Measurements from ENCODE around the gene MAP2K6. TPM values are rescaled to one million over a fixed set of nuclear protein-coding genes. Genes with fewer than 3 reads are reported as not detected.

MAP2K6 gene
- total and polyA plus RNA-seq, 12 donors = 0.88 to 4.0 (median 1.8) TPM

DNA sequence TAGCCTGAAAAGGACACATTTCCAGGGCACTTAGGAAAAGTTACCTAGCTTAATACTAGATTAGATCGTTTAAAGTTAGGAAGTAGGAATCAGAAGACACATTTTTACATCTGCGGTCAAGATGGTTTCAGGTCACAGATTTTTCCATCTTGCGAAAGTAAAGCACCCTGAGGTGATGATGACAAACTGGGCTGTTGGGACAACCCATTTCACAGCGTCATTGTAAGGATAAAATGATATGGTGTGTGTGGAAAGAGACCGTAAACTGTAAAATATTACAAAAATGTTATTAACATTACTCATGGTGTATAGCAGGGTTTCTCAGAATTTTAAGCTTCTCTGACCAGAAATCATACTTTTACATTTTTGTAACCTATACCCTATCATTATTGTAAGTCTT is 10.1 kb upstream of the MAP2K6 start:
- intact Hi-C loops (cut with DNase I) = no loop called here
- no peaks in the 10 kb centered on the region for H3K4me1 ChIP-seq
- H3K27me3 ChIP-seq = peaks cover 0 to 5% (median 0%) of the 10 kb centered on the region in 7 donors
- TF ChIP-seq, protein P1, sequence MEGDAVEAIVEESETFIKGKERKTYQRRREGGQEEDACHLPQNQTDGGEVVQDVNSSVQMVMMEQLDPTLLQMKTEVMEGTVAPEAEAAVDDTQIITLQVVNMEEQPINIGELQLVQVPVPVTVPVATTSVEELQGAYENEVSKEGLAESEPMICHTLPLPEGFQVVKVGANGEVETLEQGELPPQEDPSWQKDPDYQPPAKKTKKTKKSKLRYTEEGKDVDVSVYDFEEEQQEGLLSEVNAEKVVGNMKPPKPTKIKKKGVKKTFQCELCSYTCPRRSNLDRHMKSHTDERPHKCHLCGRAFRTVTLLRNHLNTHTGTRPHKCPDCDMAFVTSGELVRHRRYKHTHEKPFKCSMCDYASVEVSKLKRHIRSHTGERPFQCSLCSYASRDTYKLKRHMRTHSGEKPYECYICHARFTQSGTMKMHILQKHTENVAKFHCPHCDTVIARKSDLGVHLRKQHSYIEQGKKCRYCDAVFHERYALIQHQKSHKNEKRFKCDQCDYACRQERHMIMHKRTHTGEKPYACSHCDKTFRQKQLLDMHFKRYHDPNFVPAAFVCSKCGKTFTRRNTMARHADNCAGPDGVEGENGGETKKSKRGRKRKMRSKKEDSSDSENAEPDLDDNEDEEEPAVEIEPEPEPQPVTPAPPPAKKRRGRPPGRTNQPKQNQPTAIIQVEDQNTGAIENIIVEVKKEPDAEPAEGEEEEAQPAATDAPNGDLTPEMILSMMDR (IDR thresholded peaks at IDR 0.05) = no peak
- H3K27ac ChIP-seq = no peak overlapping the region
- H3K4me3 ChIP-seq = no peak overlapping the region
- no peak for ATAC-seq
- no peak for DNase-seq
- peaks cover 0 to 9% (median 0%) of the 10 kb centered on the region in 11 donors for H3K9me3 ChIP-seq
- 89 to 93% methylated on average over 5 of the region's 5 CpGs for WGBS, 2 donors
- H3K36me3 ChIP-seq = no peaks in the 10 kb centered on the region

DNA sequence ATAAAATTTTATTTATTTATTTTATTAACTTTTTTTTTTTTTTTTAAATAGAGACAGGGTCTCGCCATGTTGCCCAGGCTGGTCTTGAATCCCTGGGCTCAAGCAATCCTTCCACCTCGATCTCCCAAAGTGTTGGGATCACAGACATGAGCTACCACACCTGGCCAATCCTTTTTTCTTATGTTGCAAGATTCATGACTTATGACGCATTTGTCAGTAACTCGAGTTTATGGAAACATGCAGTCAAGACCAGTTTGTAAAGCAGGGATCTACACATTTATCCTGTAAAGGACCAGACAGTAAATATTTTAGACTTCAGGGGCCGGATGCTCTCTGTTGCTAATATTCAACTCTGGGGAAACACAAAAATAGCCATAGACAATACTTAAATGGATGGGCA is 9.4 kb upstream of the MAP2K6 start:
- WGBS, 2 donors = 88 to 96% methylated on average over 5 of the region's 5 CpGs
- TF ChIP-seq, protein P1 (IDR thresholded peaks at IDR 0.05) = no peak
- intact Hi-C loops (cut with DNase I) = no loop called here
- H3K9me3 ChIP-seq = peaks cover 0 to 9% (median 0%) of the 10 kb centered on the region in 11 donors
- peaks cover 0 to 5% (median 0%) of the 10 kb centered on the region in 7 donors for H3K27me3 ChIP-seq
- H3K4me3 ChIP-seq = no peak overlapping the region
- H3K27ac ChIP-seq = no peak overlapping the region
- H3K4me1 ChIP-seq = no peaks in the 10 kb centered on the region
- H3K36me3 ChIP-seq = no peaks in the 10 kb centered on the region
- ATAC-seq (no peak), DNase-seq (no peak)

DNA sequence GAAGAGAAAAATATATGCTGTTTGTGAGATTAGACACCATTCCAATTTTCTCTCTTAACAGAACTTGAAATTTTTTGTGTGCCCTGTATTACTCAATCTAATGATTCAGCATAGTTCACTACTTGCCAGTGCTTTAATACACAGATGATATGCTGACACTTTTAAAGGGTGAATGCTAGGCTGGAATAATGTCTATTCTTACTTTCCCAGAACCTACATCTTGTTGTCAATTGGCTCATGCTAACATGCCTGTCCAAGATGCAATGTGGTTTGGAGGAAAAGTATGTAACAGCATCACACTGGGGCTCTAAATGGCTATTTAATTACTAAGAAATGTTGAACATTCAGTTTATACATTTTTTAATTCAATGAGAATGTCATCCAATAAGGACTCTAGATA is 7.6 kb upstream of the MAP2K6 start:
- no peaks in the 10 kb centered on the region for H3K4me1 ChIP-seq
- H3K27me3 ChIP-seq = peaks cover 0 to 5% (median 0%) of the 10 kb centered on the region in 7 donors
- intact Hi-C loops (cut with DNase I) = loop anchor here in 1 of 10 donors (1.0 kb wide), 1 partner anchor 49 kb away; no protein-coding TSS in a partner anchor
- no peaks in the 10 kb centered on the region for H3K36me3 ChIP-seq
- no peaks in the 10 kb centered on the region for H3K9me3 ChIP-seq
- TF ChIP-seq, protein P1 (IDR thresholded peaks at IDR 0.05) = no peak
- ATAC-seq (no peak), DNase-seq (no peak)
- H3K4me3 ChIP-seq = no peak overlapping the region
- no peak overlapping the region for H3K27ac ChIP-seq

DNA sequence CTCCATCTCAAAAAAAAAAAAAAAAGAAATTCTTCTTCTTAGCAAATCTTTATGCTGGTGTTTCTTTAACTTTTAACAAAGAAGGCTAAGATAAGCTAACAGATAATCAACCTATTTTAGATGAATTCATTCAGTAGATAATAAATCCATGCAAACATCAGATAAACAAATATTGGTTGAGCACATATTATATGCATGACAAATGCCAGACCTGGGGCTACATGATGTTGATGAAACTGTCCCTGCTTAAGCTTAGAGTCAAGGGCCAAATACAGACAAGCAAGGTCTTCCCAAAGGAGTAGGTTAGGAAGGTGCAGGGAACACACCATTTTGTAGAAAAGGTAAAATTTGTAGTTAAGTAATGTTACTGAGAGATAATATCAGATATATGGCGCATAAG is 6.7 kb upstream of the MAP2K6 start:
- H3K27ac ChIP-seq = no peak overlapping the region
- no peaks in the 10 kb centered on the region for H3K36me3 ChIP-seq
- DNase-seq = no peak
- no peaks in the 10 kb centered on the region for H3K9me3 ChIP-seq
- no peak overlapping the region for H3K4me3 ChIP-seq
- H3K4me1 ChIP-seq = no peaks in the 10 kb centered on the region
- H3K27me3 ChIP-seq = peaks cover 0 to 5% (median 0%) of the 10 kb centered on the region in 7 donors
- intact Hi-C loops (cut with DNase I) = loop anchor here in 1 of 10 donors (1.0 kb wide), 1 partner anchor 49 kb away; no protein-coding TSS in a partner anchor
- WGBS, 2 donors = 97 to 99% methylated on average over 1 of the region's 1 CpG
- TF ChIP-seq, protein P1 (IDR thresholded peaks at IDR 0.05) = no peak
- ATAC-seq = no peak
